Colonic mucosa (tissue), 4 donors: ENCODE results near the gene SKAP2. TPM values are rescaled to one million over a fixed set of nuclear protein-coding genes. Genes with fewer than 3 reads are reported as not detected.

Source experiments
- DNase-seq: peaks from one replicate; pipeline ENCODE4 v3.0.0-alpha.2; 2020
- H3K27ac ChIP-seq: fragments of 200-600 bp; one replicate; pipeline ENCODE4 v1.8.0; 2021
- H3K27me3 ChIP-seq: fragments of 200-600 bp; one replicate; pipeline ENCODE4 v1.8.0; 2021
- H3K36me3 ChIP-seq: fragments of 200-600 bp; one replicate; pipeline ENCODE4 v1.8.0; 2021
- H3K4me1 ChIP-seq: fragments of 200-600 bp; one replicate; pipeline ENCODE4 v1.8.0; 2021; ENCODE audit warnings: mild to moderate bottlenecking
- H3K4me3 ChIP-seq: fragments of 200-600 bp; one replicate; pipeline ENCODE4 v1.8.0; 2021
- H3K9ac ChIP-seq, 2 donors: one replicate each; pipeline ENCODE4 v1.7.0; 2013; ENCODE audit warnings: control low read depth in 2 of 2, low read depth in 2 of 2, low read length in 2 of 2
- H3K9me3 ChIP-seq: fragments of 200-600 bp; one replicate; pipeline ENCODE4 v1.8.0; 2021
- intact Hi-C: fragments of 100-400 bp; cut with DNase I; formaldehyde crosslinking; loops from one replicate; pipeline ENCODE4 v1.14.1; 2022
- total RNA-seq, 2 donors: library from RNA; stranded (reverse); fragmentation: NEBNext Ultra II Directional in 1 of 2; extraction: Animal tissue kit (Norgen Biotek cat#: 25700) in 1 of 2; gene quantifications; one replicate each; pipeline ENCODE4 v1.2.1, GENCODE V29; 2021
- TF ChIP-seq, protein P1 (sequence below): fragments of 200-600 bp; IDR thresholded peaks from one replicate; pipeline ENCODE4 v1.8.0; 2022; ENCODE audit warnings: antibody characterized with exemption, mild to moderate bottlenecking
- donor health status: healthy.
- donor health status: DM: no; HTN: no; CAD: no.
- donor health status: DM: no; HTN: no; CAD: no.

SKAP2 gene
- total RNA-seq, 2 donors from 2014 or later = 41.6 to 46.9 TPM

DNA sequence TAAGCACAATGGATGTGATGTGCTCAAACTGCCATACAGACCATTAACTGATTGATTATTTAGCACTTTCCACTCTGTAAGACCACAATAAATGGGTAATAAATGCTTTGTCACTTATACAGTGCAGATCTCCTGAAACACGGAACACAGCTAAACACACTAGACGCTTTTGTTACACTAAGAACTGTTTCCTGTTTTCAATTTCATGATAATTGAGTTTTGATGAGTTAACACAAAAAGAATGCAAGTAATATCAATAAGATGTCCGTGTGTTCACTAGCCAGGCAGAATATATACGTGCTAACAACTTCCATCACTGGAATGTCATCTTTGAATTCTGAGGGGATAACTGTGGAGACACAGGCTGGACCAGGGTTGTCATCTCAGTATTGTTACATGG, 178.8 kb downstream of the SKAP2 start:
- intact Hi-C loops = no loop called here
- Histone ChIP-seq H3K9ac (no peak overlapping the region), H3K27me3 (no peaks in the 10 kb centered on the region), H3K27ac (no peak overlapping the region), H3K36me3 (no peaks in the 10 kb centered on the region), H3K4me1 (peaks cover 8% of the 10 kb centered on the region), H3K4me3 (no peak overlapping the region), H3K9me3 (no peaks in the 10 kb centered on the region)
- DNase-seq = no peak
- TF ChIP-seq, protein P1, sequence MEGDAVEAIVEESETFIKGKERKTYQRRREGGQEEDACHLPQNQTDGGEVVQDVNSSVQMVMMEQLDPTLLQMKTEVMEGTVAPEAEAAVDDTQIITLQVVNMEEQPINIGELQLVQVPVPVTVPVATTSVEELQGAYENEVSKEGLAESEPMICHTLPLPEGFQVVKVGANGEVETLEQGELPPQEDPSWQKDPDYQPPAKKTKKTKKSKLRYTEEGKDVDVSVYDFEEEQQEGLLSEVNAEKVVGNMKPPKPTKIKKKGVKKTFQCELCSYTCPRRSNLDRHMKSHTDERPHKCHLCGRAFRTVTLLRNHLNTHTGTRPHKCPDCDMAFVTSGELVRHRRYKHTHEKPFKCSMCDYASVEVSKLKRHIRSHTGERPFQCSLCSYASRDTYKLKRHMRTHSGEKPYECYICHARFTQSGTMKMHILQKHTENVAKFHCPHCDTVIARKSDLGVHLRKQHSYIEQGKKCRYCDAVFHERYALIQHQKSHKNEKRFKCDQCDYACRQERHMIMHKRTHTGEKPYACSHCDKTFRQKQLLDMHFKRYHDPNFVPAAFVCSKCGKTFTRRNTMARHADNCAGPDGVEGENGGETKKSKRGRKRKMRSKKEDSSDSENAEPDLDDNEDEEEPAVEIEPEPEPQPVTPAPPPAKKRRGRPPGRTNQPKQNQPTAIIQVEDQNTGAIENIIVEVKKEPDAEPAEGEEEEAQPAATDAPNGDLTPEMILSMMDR = no peak

DNA sequence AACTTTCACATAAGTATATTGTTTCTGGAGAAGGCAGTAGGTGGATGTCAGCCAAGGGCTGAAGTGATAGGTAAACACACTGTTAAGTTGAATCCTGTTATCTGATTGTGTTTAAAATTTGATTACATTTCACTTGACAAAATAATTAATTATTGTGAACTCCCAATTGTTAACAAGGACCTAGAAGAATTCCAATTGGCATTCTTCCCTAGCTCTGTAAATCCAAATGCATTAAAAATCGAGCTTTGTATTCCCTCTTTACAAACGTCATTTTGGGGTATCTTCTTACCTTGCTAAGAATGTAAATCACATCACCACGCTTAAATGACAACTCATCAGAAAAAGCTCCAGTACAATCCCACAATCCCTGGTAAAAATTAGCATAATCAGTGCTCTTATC, 179.9 kb downstream of the SKAP2 start:
- Histone ChIP-seq H3K9me3 (no peaks in the 10 kb centered on the region), H3K4me1 (peaks cover 8% of the 10 kb centered on the region), H3K36me3 (no peaks in the 10 kb centered on the region), H3K27me3 (no peaks in the 10 kb centered on the region), H3K4me3 (no peak overlapping the region), H3K27ac (no peak overlapping the region), H3K9ac (no peak overlapping the region)
- intact Hi-C loops = no loop called here
- TF ChIP-seq, protein P1 = no peak
- no peak for DNase-seq

DNA sequence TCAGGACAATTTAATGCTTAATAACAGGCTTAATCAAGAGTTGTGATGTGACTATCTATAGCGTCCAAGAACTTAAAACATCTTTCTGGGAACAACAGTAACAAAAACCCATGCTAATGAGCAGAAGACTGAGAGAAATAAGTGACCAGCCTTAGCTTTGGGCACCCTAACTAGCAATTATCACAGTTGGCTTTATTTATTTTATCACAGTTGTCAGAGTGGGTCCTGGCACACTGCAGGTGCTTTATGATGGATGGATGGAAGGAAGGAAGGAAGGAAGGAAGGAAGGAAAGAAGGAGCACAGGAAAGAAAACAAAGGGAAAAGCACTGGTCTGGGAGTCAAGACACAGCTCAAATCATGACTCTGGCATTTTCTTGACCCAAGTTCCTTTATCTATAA, 181.1 kb downstream of the SKAP2 start:
- Histone ChIP-seq H3K27ac (no peak overlapping the region), H3K9ac (no peak overlapping the region), H3K9me3 (no peaks in the 10 kb centered on the region), H3K4me1 (no peaks in the 10 kb centered on the region), H3K4me3 (no peak overlapping the region), H3K36me3 (no peaks in the 10 kb centered on the region), H3K27me3 (no peaks in the 10 kb centered on the region)
- TF ChIP-seq, protein P1 = no peak
- intact Hi-C loops = no loop called here
- DNase-seq = no peak

DNA sequence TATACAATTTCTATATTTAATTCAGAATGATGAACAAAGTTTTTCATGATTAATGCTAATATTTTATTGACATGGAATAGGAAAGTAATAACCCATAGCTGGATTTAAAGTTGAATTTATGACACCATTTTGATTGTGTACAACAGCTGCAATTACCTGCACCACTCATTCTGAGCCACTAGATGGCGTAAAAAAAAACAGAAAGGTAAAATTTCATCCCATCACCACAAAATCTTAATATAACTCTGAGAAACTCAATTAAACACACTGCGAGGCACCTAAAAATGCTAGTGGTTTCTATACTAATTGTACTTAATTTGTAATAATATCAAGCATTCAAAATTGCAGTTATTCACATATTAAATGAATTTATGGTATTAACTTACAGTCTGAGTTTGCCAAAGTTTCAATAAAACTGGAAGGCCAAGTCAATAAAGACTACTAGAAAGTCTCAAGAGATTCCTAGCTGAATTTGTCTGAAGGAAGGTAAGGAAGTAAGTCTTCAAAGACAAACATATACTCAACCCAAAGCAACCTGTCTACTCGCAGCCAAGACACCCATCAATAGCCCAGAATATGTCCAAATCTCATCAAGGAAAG, 182.5 kb downstream of the SKAP2 start:
- H3K4me1 ChIP-seq = no peaks in the 10 kb centered on the region
- intact Hi-C loops = no loop called here
- no peak overlapping the region for H3K9ac ChIP-seq
- H3K36me3 ChIP-seq = no peaks in the 10 kb centered on the region
- TF ChIP-seq, protein P1 = peak; percentile 66
- H3K4me3 ChIP-seq = no peak overlapping the region
- DNase-seq = no peak
- no peaks in the 10 kb centered on the region for H3K27me3 ChIP-seq
- no peak overlapping the region for H3K27ac ChIP-seq
- no peaks in the 10 kb centered on the region for H3K9me3 ChIP-seq

DNA sequence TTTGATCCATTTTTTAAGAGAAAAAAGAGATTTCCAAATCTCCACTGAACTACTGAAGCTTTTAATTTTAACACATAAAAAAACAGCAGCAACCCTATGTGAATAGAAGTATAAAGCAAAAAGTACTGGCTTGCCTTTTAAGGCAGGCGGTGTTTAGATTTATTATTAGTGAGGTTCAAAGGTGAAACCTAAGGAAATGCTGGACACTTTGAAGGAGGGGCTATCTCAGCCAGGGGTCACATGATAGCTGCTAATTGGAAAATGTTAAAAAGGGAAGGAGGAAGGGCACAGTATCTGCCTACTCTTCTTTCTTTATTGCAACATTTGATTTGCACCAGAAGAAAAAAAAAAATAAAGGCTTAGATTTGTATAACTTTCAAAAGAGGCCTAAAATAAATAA, 183.8 kb downstream of the SKAP2 start:
- TF ChIP-seq, protein P1 = no peak
- intact Hi-C loops = no loop called here
- H3K4me3 ChIP-seq = no peak overlapping the region
- no peaks in the 10 kb centered on the region for H3K9me3 ChIP-seq
- H3K27me3 ChIP-seq = no peaks in the 10 kb centered on the region
- DNase-seq = no peak
- H3K36me3 ChIP-seq = no peaks in the 10 kb centered on the region
- no peaks in the 10 kb centered on the region for H3K4me1 ChIP-seq
- no peak overlapping the region for H3K27ac ChIP-seq
- no peak overlapping the region for H3K9ac ChIP-seq
